ENCODE measurements around the gene STK33. TPM values are rescaled to one million over a fixed set of nuclear protein-coding genes. Genes with fewer than 3 reads are reported as not detected.

Gene STK33
- total RNA-seq, 1 donor from 2014 or later: 3.4 TPM

- no peak for DNase-seq (ENCODE audit: low spot score)
- H3K27me3 Mint-ChIP-seq (ENCODE audit: low read depth): no peaks in the 10 kb centered on the region
- no peaks in the 10 kb centered on the region for H3K9me3 Mint-ChIP-seq (ENCODE audit: low read depth)
- H3K4me3 Mint-ChIP-seq (ENCODE audit: unreplicated experiment): no peak overlapping the region
- H3K36me3 Mint-ChIP-seq (ENCODE audit: low read depth): peaks cover 1% of the 10 kb centered on the region
- H3K4me1 Mint-ChIP-seq (ENCODE audit: low read depth): no peaks in the 10 kb centered on the region
- TF ChIP-seq CTCF (IDR thresholded peaks at IDR 0.05): no peak
- no peak overlapping the region for H3K27ac Mint-ChIP-seq (ENCODE audit: unreplicated experiment)
These were observed 134.2 kb downstream of the STK33 start for GRCh38 chr11:8459711-8460399.

- Mint-ChIP-seq H3K36me3 (ENCODE audit: low read depth) (no peaks in the 10 kb centered on the region), H3K27me3 (ENCODE audit: low read depth) (no peaks in the 10 kb centered on the region)
- DNase-seq (ENCODE audit: low spot score): no peak
These were observed 151.7 kb downstream of the STK33 start for GRCh38 chr11:8442301-8442700.

GRCh38 chr11:8440649-8441048, 153.4 kb downstream of the STK33 start:
- no peaks in the 10 kb centered on the region for H3K4me1 Mint-ChIP-seq (ENCODE audit: low read depth)
- H3K36me3 Mint-ChIP-seq (ENCODE audit: low read depth): no peaks in the 10 kb centered on the region
- no peaks in the 10 kb centered on the region for H3K9me3 Mint-ChIP-seq (ENCODE audit: low read depth)
- DNase-seq (ENCODE audit: low spot score): no peak
- no peak overlapping the region for H3K27ac Mint-ChIP-seq (ENCODE audit: unreplicated experiment)
- TF ChIP-seq CTCF (IDR thresholded peaks at IDR 0.05): no peak
- H3K27me3 Mint-ChIP-seq (ENCODE audit: low read depth): no peaks in the 10 kb centered on the region
- no peak overlapping the region for H3K4me3 Mint-ChIP-seq (ENCODE audit: unreplicated experiment)

More at GRCh38 chr11:8442301-8442700, 151.7 kb downstream of the STK33 start:
- Mint-ChIP-seq H3K4me1 (ENCODE audit: low read depth) (no peaks in the 10 kb centered on the region), H3K4me3 (ENCODE audit: unreplicated experiment) (no peak overlapping the region), H3K27ac (ENCODE audit: unreplicated experiment) (no peak overlapping the region), H3K9me3 (ENCODE audit: low read depth) (peaks cover 3% of the 10 kb centered on the region)
- no peak for TF ChIP-seq CTCF (IDR thresholded peaks at IDR 0.05)

GRCh38 chr11:8429483-8429882, 164.5 kb downstream of the STK33 start:
- Mint-ChIP-seq H3K4me3 (ENCODE audit: unreplicated experiment) (no peak overlapping the region), H3K27me3 (ENCODE audit: low read depth) (no peaks in the 10 kb centered on the region), H3K36me3 (ENCODE audit: low read depth) (peaks cover 3% of the 10 kb centered on the region), H3K27ac (ENCODE audit: unreplicated experiment) (no peak overlapping the region), H3K4me1 (ENCODE audit: low read depth) (no peaks in the 10 kb centered on the region), H3K9me3 (ENCODE audit: low read depth) (no peaks in the 10 kb centered on the region)
- TF ChIP-seq CTCF (IDR thresholded peaks at IDR 0.05): no peak
- DNase-seq (ENCODE audit: low spot score): no peak

GRCh38 chr11:8426076-8426475, 168.0 kb downstream of the STK33 start:
- H3K36me3 Mint-ChIP-seq (ENCODE audit: low read depth): peaks cover 3% of the 10 kb centered on the region
- H3K27me3 Mint-ChIP-seq (ENCODE audit: low read depth): no peaks in the 10 kb centered on the region
- no peak for TF ChIP-seq CTCF (IDR thresholded peaks at IDR 0.05)
- no peaks in the 10 kb centered on the region for H3K4me1 Mint-ChIP-seq (ENCODE audit: low read depth)
- DNase-seq (ENCODE audit: low spot score): no peak
- peaks cover 9% of the 10 kb centered on the region for H3K9me3 Mint-ChIP-seq (ENCODE audit: low read depth)
- no peak overlapping the region for H3K27ac Mint-ChIP-seq (ENCODE audit: unreplicated experiment)
- no peak overlapping the region for H3K4me3 Mint-ChIP-seq (ENCODE audit: unreplicated experiment)

Measured in chondrocyte (in vitro differentiated cells).